GM12892 (cell line): ENCODE measurements around the gene PLXNC1.
A peak's percentile ranks its signal among the peaks of the same experiment; 100 is the strongest.

Source experiments
- DNase-seq: peaks from one replicate; pipeline ENCODE4 v3.0.0; 2011; ENCODE audit not compliant: insufficient read length
- FAIRE-seq: peaks from 2 replicates; lab custom pipeline; 2011; peaks lifted over from hg19 to GRCh38; lab: Jason Lieb, UNC
- POLR2A ChIP-seq: IDR thresholded peaks from 2 replicates; pipeline ENCODE4 v1.6.1; 2011; ENCODE audit warnings: low read depth, low read length, control low read depth
- POLR2AphosphoS5 ChIP-seq: IDR thresholded peaks from 2 replicates; pipeline ENCODE4 v1.6.1; 2011; ENCODE audit warnings: low read depth, low read length, control low read depth
- TAF1 ChIP-seq: IDR thresholded peaks from 2 replicates; pipeline ENCODE4 v1.6.1; 2011; ENCODE audit warnings: low read depth, mild to moderate bottlenecking, control low read depth, low read length, borderline replicate concordance

PLXNC1 gene

DNA sequence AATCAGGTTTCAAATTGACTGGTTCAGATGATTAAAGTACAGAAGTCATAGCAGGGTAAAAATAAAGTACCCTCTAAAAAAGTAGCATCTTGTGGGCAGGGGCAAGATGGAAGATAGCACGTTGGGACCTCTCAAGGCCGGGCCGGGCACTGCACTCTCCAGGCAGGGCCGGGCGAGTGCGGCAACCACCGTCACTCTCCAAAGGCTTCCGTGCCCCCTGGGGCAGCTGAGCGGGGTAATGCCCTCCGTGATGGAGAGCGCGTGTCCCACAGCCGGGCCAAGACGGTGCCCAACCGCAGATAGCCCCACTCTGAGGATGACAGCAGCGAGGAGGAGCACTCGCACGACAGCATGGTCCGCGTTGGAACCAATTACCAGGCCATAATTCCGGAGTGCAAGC is 8.6 kb upstream of the PLXNC1 start:
- TF ChIP-seq POLR2A (no peak), POLR2AphosphoS5 (no peak), TAF1 (no peak)
- FAIRE-seq (no peak), DNase-seq (no peak)

DNA sequence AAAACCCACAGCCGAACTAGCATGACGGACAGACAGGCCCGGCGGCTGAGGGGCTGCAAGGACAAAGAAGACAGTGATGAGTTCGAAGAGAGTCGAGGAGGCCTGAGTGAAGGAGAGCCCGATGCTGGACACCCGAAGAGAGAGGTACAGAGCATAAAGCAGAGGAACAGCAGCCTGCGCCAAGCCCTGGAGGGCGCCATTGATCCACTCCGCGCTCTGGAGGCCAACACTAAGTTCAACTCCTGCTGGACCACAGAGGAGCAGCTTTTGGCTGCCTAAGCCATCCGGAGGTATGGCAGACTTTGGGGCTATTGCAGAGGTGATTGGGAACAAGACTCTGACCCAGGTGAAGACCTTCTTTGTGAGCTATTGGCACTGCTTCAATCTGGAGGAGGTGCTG is 7.8 kb upstream of the PLXNC1 start:
- FAIRE-seq (no peak), DNase-seq (peak; percentile 52)
- no peak for TF ChIP-seq TAF1
- no peak for TF ChIP-seq POLR2A
- TF ChIP-seq POLR2AphosphoS5: no peak

DNA sequence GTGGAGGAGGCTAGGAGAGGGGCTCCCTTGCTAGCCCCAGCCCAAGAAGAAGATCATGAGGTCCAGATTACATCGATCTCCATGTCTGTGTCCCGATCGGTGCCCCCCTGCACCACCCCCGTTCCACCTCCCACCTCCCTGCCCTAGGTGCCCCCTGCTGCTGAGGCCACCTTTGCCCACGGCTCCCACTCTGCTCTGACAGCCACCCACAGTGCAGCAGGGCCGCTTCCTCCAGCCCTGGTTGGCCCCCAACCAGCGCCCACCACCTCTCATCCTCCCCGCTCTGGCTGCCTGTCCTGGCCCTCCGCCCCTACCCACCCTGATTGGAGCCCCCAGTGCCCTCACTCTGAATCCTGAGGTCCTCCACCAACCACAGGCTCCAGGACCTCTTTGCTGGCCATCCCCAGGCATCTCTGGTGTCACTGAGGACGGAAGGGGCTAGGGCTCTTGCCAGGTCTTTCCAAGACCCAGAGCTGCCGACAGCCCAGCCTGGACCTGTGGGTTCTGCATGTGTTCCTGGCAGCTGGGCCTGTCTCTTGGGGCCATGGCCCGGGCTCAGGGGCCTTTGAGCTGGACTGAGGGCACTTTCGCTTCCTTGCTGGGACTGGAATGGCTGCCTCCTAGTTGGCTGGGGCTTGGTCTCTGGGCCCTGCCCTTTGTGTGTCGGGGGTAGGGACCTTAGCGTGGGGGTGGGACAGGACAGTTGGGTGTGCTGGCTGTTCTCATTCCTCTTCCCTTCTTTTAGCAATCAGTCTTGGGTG is 7.2 kb upstream of the PLXNC1 start:
- no peak for TF ChIP-seq POLR2AphosphoS5
- TF ChIP-seq TAF1: no peak
- no peak for TF ChIP-seq POLR2A
- FAIRE-seq (no peak), DNase-seq (no peak)

DNA sequence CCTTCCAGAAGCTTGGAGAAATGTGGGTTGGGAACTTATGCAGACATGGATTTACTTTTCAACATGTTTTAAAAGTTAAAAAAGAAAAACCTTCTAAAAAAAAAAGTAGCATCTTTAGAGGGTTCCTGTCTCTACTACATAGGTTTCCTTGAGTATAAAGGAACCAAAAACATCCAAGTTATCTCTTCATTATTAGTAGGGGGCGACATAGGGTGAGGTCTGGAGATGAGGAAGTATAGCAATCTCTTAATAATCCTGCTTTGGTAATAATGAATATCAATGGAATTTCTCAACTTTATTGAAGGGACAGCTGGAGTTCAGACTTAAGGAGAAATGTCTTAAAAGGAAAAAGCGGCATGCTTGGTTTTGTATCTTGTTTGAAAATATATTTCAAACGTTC is 6.5 kb upstream of the PLXNC1 start:
- no peak for FAIRE-seq
- TF ChIP-seq TAF1 (no peak), POLR2A (no peak), POLR2AphosphoS5 (no peak)
- DNase-seq: no peak

DNA sequence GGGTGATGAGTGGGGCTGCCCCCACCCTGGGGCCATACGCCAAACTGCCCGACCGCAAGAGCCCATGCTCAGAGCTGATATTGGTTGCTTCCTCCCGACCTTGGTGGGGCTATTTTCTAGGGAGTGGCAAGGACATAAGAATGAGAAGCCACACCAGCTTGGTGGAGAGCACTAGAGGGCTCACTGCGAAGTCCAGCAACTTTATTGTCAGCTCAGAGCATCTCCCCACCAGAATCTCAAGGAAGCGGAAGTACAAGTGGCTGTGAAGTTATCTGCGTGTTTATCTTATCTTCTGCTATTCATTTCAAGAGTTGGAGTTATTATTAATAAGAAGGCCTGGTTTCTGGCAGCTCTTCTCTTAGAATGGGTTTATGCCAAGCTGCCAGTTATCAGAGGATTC is 4.9 kb upstream of the PLXNC1 start:
- FAIRE-seq (no peak), DNase-seq (no peak)
- no peak for TF ChIP-seq POLR2AphosphoS5
- no peak for TF ChIP-seq TAF1
- no peak for TF ChIP-seq POLR2A

DNA sequence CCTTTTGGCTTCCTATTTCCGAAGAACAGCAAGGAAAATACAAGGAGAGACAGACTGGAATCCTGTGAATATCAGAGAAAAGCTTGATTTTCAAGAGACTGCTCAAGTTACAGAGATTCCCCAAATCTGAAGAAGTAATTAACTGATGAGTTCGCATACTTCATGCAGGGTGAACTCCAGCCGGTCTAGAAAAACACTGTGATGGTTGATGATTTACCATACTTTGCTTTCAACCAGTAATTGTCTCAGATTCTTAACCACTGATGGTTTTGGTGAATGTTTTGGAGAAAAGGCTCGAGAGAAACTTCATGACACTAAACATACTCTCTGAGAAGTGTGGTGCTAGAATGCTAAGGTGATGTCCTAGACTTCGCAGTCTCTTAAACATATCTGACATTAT is 4.4 kb upstream of the PLXNC1 start:
- no peak for DNase-seq
- TF ChIP-seq POLR2AphosphoS5: no peak
- TF ChIP-seq POLR2A: no peak
- TF ChIP-seq TAF1: no peak
- FAIRE-seq: no peak

DNA sequence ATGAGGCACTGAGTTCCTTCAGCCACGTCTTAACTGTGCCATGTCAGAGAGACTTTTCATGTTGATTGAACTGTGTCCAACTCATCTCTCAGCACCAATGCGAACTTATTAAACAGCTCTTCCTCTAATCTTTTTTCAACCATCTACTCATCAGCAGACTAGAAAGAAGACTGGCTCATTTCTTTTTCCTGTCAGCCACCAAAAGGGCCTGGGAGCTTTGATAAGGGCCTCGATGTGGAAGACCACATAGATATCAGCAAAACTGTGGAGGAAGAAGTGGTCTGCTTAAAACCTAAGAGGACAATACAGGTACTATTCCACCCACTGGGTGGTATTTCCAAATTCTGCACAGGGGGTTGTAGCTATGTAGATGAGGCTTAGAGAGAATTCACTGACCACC is 3.6 kb upstream of the PLXNC1 start:
- no peak for DNase-seq
- no peak for FAIRE-seq
- TF ChIP-seq TAF1 (no peak), POLR2AphosphoS5 (no peak), POLR2A (no peak)

DNA sequence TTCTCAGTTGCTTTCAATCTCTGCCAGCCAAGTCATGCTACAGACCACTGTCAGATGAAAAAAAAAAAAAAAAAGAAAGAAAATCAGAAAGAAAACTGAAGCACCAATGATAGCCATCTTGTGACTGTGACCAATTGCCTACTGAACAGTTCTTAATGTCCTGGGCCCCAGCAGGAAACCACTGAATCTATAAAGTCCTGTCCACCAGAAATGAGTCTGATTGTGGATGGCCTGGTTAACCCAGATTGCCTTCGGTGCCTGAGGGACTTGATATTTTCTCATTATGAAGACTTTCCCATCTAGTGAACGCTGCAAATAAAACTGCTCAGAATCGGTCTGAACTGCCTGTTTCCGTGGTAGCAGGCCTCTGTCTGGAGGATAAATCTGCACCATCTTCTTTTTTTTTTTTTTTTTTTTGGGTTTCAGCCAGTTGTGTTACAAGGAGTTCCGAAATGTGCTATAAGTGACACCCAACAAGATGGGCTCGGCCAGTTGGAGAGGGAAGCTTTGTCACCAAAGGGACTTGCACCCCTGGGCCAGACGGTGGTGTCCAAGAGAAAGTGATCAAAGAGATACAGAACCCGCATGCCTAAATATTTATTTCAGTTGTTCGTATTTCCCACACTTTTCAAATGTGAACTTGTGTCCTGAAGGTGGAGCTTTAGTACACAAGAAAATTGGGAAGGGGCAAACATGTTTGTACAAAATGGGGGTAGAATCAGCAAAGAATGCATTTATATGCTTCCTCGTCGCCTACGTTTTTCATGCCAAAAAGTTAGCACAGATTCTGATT is 3.0 kb upstream of the PLXNC1 start:
- no peak for DNase-seq
- TF ChIP-seq POLR2AphosphoS5 (no peak), POLR2A (no peak), TAF1 (no peak)
- peak; percentile 36 for FAIRE-seq

DNA sequence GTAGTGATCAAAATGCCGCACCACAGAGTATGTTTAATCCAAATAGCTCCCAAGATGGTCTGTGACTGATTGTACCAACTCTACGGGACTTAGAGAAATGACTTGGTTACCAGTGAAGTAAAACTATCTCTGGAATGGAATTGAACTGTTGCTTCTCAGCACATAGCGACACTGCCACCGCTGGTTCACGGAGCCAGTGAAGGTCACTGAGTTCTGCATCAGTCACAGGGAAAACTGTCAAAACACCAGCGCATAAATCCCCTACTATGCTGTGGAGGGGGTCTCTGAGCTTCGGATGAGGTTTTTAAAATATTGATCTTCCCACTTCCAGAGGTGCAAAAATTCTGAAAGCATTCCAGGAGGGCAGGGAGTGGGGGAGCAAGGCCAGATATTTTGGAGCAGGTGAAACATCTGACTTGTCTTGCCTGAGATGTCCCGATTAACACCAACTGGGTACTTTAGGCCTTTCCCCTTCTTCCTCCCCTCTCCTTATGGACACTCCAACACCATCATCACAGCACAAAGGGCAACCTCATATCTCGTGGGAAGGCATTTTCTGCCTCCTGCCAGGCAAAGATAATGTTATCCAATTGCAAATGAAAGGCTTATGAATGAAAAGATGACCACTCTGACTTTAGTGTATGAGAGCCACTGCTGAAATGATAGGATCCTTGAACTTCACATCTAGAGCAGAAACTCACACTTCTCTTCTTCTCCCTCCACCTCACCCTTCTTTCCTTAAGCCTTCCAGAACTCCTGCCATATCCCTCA is 2.0 kb upstream of the PLXNC1 start:
- no peak for TF ChIP-seq POLR2A
- no peak for TF ChIP-seq TAF1
- TF ChIP-seq POLR2AphosphoS5: no peak
- FAIRE-seq (no peak), DNase-seq (no peak)

DNA sequence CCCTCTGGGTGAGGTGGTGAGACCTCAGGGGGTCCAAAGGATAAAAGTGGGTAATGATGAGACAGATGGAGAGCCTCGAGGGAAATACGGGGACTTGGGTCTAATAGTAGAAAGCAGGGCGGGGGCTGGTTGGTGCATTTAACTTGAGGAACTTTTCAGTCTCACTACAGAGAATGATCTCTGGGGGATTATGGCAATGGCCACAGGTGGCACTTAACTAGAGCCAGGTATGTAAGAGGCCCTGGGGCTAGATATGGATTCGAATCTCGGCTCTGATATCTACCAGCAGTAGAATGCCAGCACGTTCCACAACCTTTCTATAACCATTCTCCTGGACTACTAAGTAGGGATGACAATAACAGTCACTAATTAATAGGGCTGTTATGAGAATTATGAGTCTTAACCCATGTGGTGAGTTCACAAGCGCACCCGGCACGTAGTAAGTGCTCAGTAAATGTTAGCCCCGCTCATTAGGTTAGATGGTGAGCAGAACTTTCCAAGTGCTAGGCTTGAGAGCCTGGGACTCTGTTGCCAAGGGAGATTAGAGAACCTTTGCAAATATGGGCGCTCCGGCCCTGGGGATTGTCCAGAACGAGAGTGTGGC is 888 bp upstream of the PLXNC1 start:
- peak; percentile 24 for FAIRE-seq
- TF ChIP-seq TAF1: no peak
- no peak for TF ChIP-seq POLR2A
- TF ChIP-seq POLR2AphosphoS5: no peak
- no peak for DNase-seq

DNA sequence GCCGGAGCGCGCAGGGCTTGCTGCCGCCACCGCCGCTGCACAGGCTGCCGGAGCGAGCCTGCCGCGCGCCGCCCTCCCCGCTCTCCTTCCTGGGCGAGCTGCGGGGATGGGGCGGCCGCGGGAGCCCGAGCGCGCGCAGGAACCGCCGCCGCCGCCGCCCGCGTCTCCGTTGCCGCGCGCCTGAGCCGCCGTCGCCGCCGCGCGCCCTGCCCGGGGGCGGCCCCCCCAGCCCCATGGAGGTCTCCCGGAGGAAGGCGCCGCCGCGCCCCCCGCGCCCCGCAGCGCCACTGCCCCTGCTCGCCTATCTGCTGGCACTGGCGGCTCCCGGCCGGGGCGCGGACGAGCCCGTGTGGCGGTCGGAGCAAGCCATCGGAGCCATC is 352 bp downstream of the PLXNC1 start:
- no peak for DNase-seq
- TF ChIP-seq POLR2AphosphoS5 (no peak), TAF1 (no peak), POLR2A (no peak)
- peak; percentile 81 for FAIRE-seq
